Stomach (tissue), 9 donors: ENCODE data around the gene EID2B. TPM values are rescaled to one million over a fixed set of nuclear protein-coding genes. Genes with fewer than 3 reads are reported as not detected.

Experiments
- DNase-seq, 2 donors: peaks; one replicate each; pipeline versions ENCODE4 v3.0.0 to v3.0.0-alpha.2; 2013 to 2019
- H3K27ac ChIP-seq, 5 donors: fragments of 200-600 bp in 4 of 5; sonication (generic) in 4 of 5; one replicate each; pipeline ENCODE4 v1.5.1; 2013 to 2019; ENCODE audit warnings: mild to moderate bottlenecking in 1 of 5, moderate library complexity in 1 of 5
- H3K27me3 ChIP-seq, 3 donors: fragments of 200-600 bp; sonication (generic); one replicate each; pipeline ENCODE4 v1.5.1; 2017 to 2019; ENCODE audit warnings: mixed run types in 1 of 3
- H3K36me3 ChIP-seq, 4 donors: fragments of 200-600 bp; sonication (generic); 1 replicate in 3 of 4; 2 replicates in 1 of 4; pipeline ENCODE4 v1.5.1; 2016 to 2019
- H3K4me1 ChIP-seq, 4 donors: fragments of 200-600 bp; sonication (generic); one replicate each; pipeline ENCODE4 v1.5.1; 2016 to 2019
- H3K4me3 ChIP-seq, 4 donors: fragments of 200-600 bp; sonication (generic) in 3 of 4; one replicate each; pipeline ENCODE4 v1.5.1; 2016 to 2019; ENCODE audit warnings: mild to moderate bottlenecking in 1 of 4
- H3K9me3 ChIP-seq, 4 donors: fragments of 200-600 bp; sonication (generic); one replicate each; pipeline ENCODE4 v1.5.1; 2016 to 2019
- CTCF ChIP-seq, 7 experiments: fragments of 450-650 bp in 4 of 7; fragments of 200-600 bp in 3 of 7; sonication (generic) in 3 of 7; IDR thresholded peaks; one replicate each; pipeline ENCODE4 v1.5.1; 2016 to 2019; ENCODE audit warnings: antibody characterized with exemption in 7 of 7, control low read depth in 2 of 7, mild to moderate bottlenecking in 1 of 7
- EP300 ChIP-seq: sonication (generic); formaldehyde crosslinking; IDR thresholded peaks from one replicate; pipeline ENCODE4 v1.6.1; 2017; ENCODE audit warnings: antibody characterized with exemption
- POLR2A ChIP-seq, 4 donors: fragments of 450-650 bp; IDR thresholded peaks; one replicate each; pipeline ENCODE4 v1.6.1; 2016; ENCODE audit warnings: antibody characterized with exemption in 4 of 4, control low read depth in 2 of 4, mild to moderate bottlenecking in 1 of 4, moderate library complexity in 1 of 4
- POLR2AphosphoS5 ChIP-seq, 3 donors: sonication (generic); formaldehyde crosslinking; IDR thresholded peaks; one replicate each; pipeline ENCODE4 v1.6.1; 2016; ENCODE audit warnings: antibody characterized with exemption in 3 of 3
- WGBS, 5 donors: extraction: QIAGEN DNeasy Blood & Tissue Kit in 3 of 5; methylation state at CpG; one replicate each; pipeline versions ENCODE4 v1.1.5 to v1.1.7; 2013 to 2018; 5-methylcytosine and 5-hydroxymethylcytosine counted together
- intact Hi-C: fragments of 100-400 bp; cut with DNase I; formaldehyde crosslinking; loops from one replicate; pipeline ENCODE4 v1.15.1; 2023; ENCODE audit warnings: low total_unique reads
- polyA plus RNA-seq, 3 donors: library from polyadenylated mRNA; stranded (reverse); fragments of 200-250 nt; gene quantifications; one replicate each; pipeline ENCODE4 v1.2.3, GENCODE V29; 2013
- total RNA-seq, 5 donors: library from RNA; depleted of rRNA; stranded (reverse); fragments of >200 nt; gene quantifications; one replicate each; pipeline versions ENCODE4 v1.1.0 to v1.2.3, GENCODE V29; 2014 to 2016
- donor health status: healthy with polysubstance abuse.
- donor health status: Bipolar disorder and iron deficiency.
- donor health status: healthy.

Gene EID2B
- total and polyA plus RNA-seq, 8 donors, result 0.58 to 5.7 (median 1.2) TPM; not detected in 1

- intact Hi-C loops, result no loop called here
- WGBS, 5 donors, result 41 to 55% (median 46%) methylated on average over 6 of the region's 6 CpGs
- Histone ChIP-seq H3K27me3 (peaks cover 18 to 76% (median 46%) of the 10 kb centered on the region in 3 donors), H3K4me3 (no peak overlapping the region), H3K4me1 (peaks cover 11 to 20% (median 17%) of the 10 kb centered on the region in 4 donors), H3K36me3 (no peaks in the 10 kb centered on the region), H3K27ac (no peak overlapping the region), H3K9me3 (no peaks in the 10 kb centered on the region)
- no peak for DNase-seq
- no peak for TF ChIP-seq CTCF (IDR thresholded peaks at IDR 0.05)
Observed at GRCh38 chr19:39516270-39516669, 16.4 kb downstream of the EID2B start.

GRCh38 chr19:39515551-39516191 lies 17.0 kb downstream of the EID2B start:
- TF ChIP-seq POLR2A (IDR thresholded peaks at IDR 0.05), result no peak
- no peak for TF ChIP-seq POLR2AphosphoS5 (IDR thresholded peaks at IDR 0.05)
- no peak for TF ChIP-seq CTCF (IDR thresholded peaks at IDR 0.05)
- TF ChIP-seq EP300, result no peak
- 2 to 5% (median 4%) methylated on average over 16 to 44 of the region's 44 CpGs for WGBS, 5 donors
- no peak for DNase-seq
- no peaks in the 10 kb centered on the region for H3K36me3 ChIP-seq
- H3K4me1 ChIP-seq, result peaks cover 11 to 20% (median 17%) of the 10 kb centered on the region in 4 donors
- intact Hi-C loops, result no loop called here
- H3K9me3 ChIP-seq, result no peaks in the 10 kb centered on the region
- no peak overlapping the region for H3K27ac ChIP-seq
- peaks cover 18 to 82% (median 46%) of the 10 kb centered on the region in 3 donors for H3K27me3 ChIP-seq
- H3K4me3 ChIP-seq, result peak overlapping the region; percentile 30 to 46 (median 36)

GRCh38 chr19:39514840-39515550 lies 17.7 kb downstream of the EID2B start, which contains the start of gene SELENOV:
Gene SELENOV (plus strand): TSS chr19:39515139. CDS start chr19:39515213, 74 bp downstream.
- Histone ChIP-seq H3K36me3 (no peaks in the 10 kb centered on the region), H3K9me3 (no peaks in the 10 kb centered on the region), H3K27me3 (peaks cover 18 to 89% (median 46%) of the 10 kb centered on the region in 3 donors), H3K27ac (no peak within 1 kb of the TSS), H3K4me1 (peaks cover 11 to 20% (median 17%) of the 10 kb centered on the region in 4 donors), H3K4me3 (peak within 1 kb of the TSS; percentile 30 to 46 (median 36))
- WGBS, 5 donors, result 0 to 5% (median 1%) methylated on average over 25 to 56 of the region's 56 CpGs
- intact Hi-C loops, result loop anchor here (5.0 kb wide), 1 partner anchor 943 kb away; no protein-coding TSS in a partner anchor
- TF ChIP-seq POLR2A (IDR thresholded peaks at IDR 0.05) (no peak), CTCF (IDR thresholded peaks at IDR 0.05) (no peak), EP300 (no peak)
- DNase-seq, result peak in 1 of 2 donors; percentile 59

GRCh38 chr19:39512988-39513387 lies 19.7 kb downstream of the EID2B start:
- Histone ChIP-seq H3K27ac (no peak overlapping the region), H3K36me3 (no peaks in the 10 kb centered on the region)

More at GRCh38 chr19:39512988-39513387, 19.7 kb downstream of the EID2B start:
- no peak for DNase-seq
- Histone ChIP-seq H3K4me3 (no peak overlapping the region), H3K27me3 (peaks cover 18 to 97% (median 46%) of the 10 kb centered on the region in 3 donors), H3K9me3 (no peaks in the 10 kb centered on the region), H3K4me1 (peaks cover 11 to 20% (median 17%) of the 10 kb centered on the region in 4 donors)
- intact Hi-C loops, result loop anchor here (5.0 kb wide), 1 partner anchor 941 kb away; no protein-coding TSS in a partner anchor
- WGBS, 5 donors, result 54 to 67% (median 61%) methylated on average over 2 of the region's 2 CpGs
- TF ChIP-seq POLR2AphosphoS5 (IDR thresholded peaks at IDR 0.05) (no peak), POLR2A (IDR thresholded peaks at IDR 0.05) (no peak), CTCF (IDR thresholded peaks at IDR 0.05) (no peak), EP300 (no peak)
